Peyer's patch (tissue), 4 donors: ENCODE results near the gene ITGB3.

ENCODE experiments used
- CTCF ChIP-seq, 6 experiments: fragments of 450-650 bp in 4 of 6; fragments of 200-600 bp in 2 of 6; sonication (generic) in 1 of 6; IDR thresholded peaks; one replicate each; pipeline ENCODE4 v1.5.1; 2017 to 2019; ENCODE audit warnings: antibody characterized with exemption in 6 of 6, mild to moderate bottlenecking in 3 of 6, moderate library complexity in 1 of 6
- POLR2A ChIP-seq, 2 donors: fragments of 450-650 bp; IDR thresholded peaks; one replicate each; pipeline ENCODE4 v1.5.1; 2017; ENCODE audit warnings: antibody characterized with exemption in 2 of 2, mild to moderate bottlenecking in 2 of 2, moderate library complexity in 2 of 2

- TF ChIP-seq CTCF (IDR thresholded peaks at IDR 0.05) (no peak), POLR2A (IDR thresholded peaks at IDR 0.05) (no peak)
Observed at GRCh38 chr17:47223007-47223406, 30.6 kb upstream of the ITGB3 start.
